Thymus (tissue), 11 donors: ENCODE measurements around the gene CLSTN2. TPM values are rescaled to one million over a fixed set of nuclear protein-coding genes. Genes with fewer than 3 reads are reported as not detected.

ENCODE experiments used
- DNase-seq, 9 donors: peaks; one replicate each; pipeline ENCODE4 v3.0.0-alpha.2; 2013; ENCODE audit warnings: low spot score in 9 of 9, low read depth in 6 of 9, missing footprints in 1 of 9
- H3K27ac ChIP-seq, 2 donors: one replicate each; pipeline ENCODE4 v1.5.1; 2013; ENCODE audit warnings: control low read depth in 1 of 2, low read depth in 1 of 2, low read length in 1 of 2, mild to moderate bottlenecking in 1 of 2, moderate library complexity in 1 of 2
- H3K27me3 ChIP-seq, 2 donors: one replicate each; pipeline ENCODE4 v1.5.1; 2013; ENCODE audit warnings: low read length in 1 of 2; ENCODE audit not compliant: control insufficient read depth in 2 of 2, insufficient read depth in 1 of 2
- H3K36me3 ChIP-seq, 2 donors: one replicate each; pipeline ENCODE4 v1.5.1; 2013; ENCODE audit warnings: low read length in 1 of 2, mild to moderate bottlenecking in 1 of 2, moderate library complexity in 1 of 2; ENCODE audit not compliant: control insufficient read depth in 2 of 2, insufficient read depth in 2 of 2
- H3K4me1 ChIP-seq, 2 donors: one replicate each; pipeline ENCODE4 v1.5.1; 2013; ENCODE audit warnings: low read length in 2 of 2; ENCODE audit not compliant: control insufficient read depth in 2 of 2, insufficient read depth in 2 of 2
- H3K4me3 ChIP-seq, 2 donors: one replicate each; pipeline ENCODE4 v1.5.1; 2013; ENCODE audit warnings: low read length in 2 of 2, control low read depth in 1 of 2, mild to moderate bottlenecking in 1 of 2
- H3K9me3 ChIP-seq, 2 donors: one replicate each; pipeline ENCODE4 v1.5.1; 2013; ENCODE audit warnings: low read length in 1 of 2, mild to moderate bottlenecking in 1 of 2; ENCODE audit not compliant: control insufficient read depth in 2 of 2, insufficient read depth in 1 of 2
- WGBS: extraction: QIAGEN DNeasy Blood & Tissue Kit; methylation state at CpG from one replicate; pipeline ENCODE4 v1.1.7; 2013; 5-methylcytosine and 5-hydroxymethylcytosine counted together
- polyA plus RNA-seq: library from polyadenylated mRNA; stranded (reverse); fragments of 200-250 nt; gene quantifications from one replicate; pipeline ENCODE4 v1.2.3, GENCODE V29; 2013
- total RNA-seq: library from RNA; stranded (reverse); fragments of 120-200 nt; gene quantifications from one replicate; pipeline ENCODE4 v1.2.4, GENCODE V29; 2013
- donor health status: healthy.

The CLSTN2 gene
- total and polyA plus RNA-seq, 2 donors = 0.25 to 0.61 TPM

DNA sequence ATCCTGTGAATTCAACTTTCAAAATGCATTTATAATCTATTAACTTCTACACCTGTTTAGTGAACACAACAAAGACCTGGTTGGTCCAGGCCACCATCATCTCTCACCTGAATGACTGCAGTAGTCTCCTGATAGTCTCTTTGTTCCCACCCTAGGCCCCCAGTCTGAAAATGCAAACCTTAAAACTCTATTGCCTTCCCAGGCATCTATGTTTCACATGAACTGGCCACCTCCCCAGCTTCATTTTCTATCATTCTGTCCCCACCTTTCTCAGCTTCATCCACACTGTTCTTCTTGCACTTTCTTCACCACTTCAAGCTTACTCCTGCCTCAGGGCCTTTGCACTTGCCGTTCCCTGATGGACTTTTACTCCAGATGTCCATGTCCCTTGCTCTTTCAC is 45.0 kb downstream of the CLSTN2 start:
- no peaks in the 10 kb centered on the region for H3K36me3 ChIP-seq

DNA sequence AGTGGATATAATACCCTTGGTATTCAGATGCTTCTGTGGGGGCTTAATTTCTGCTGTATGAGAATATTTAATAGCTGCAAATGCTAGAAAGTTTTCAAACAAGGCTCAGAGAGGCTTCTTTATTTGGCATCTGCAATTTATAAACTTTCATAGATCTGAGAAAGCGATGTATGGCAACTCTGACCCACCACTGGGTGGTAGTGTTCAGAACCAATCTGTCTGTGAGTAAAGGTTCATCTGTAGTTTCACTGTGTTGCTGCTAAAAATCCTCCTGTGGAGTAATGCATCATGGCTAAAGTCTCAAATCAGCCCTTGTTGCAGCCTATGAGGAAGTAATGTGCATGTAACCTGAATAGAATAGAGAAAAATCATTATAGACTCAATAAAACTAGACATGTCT is 47.4 kb downstream of the CLSTN2 start:
- DNase-seq = no peak
- Histone ChIP-seq H3K9me3 (no peaks in the 10 kb centered on the region), H3K27me3 (no peaks in the 10 kb centered on the region), H3K4me3 (no peak overlapping the region), H3K36me3 (no peaks in the 10 kb centered on the region), H3K4me1 (no peaks in the 10 kb centered on the region), H3K27ac (no peak overlapping the region)
- WGBS = 92% methylated on average over 1 of the region's 1 CpG

More for the DNA sequence above, 45.0 kb downstream of the CLSTN2 start:
- no peak for DNase-seq
- no peak overlapping the region for H3K4me3 ChIP-seq
- no peak overlapping the region for H3K27ac ChIP-seq
- H3K9me3 ChIP-seq = no peaks in the 10 kb centered on the region
- no peaks in the 10 kb centered on the region for H3K4me1 ChIP-seq
- WGBS = 92% methylated on average over 1 of the region's 1 CpG
- no peaks in the 10 kb centered on the region for H3K27me3 ChIP-seq

DNA sequence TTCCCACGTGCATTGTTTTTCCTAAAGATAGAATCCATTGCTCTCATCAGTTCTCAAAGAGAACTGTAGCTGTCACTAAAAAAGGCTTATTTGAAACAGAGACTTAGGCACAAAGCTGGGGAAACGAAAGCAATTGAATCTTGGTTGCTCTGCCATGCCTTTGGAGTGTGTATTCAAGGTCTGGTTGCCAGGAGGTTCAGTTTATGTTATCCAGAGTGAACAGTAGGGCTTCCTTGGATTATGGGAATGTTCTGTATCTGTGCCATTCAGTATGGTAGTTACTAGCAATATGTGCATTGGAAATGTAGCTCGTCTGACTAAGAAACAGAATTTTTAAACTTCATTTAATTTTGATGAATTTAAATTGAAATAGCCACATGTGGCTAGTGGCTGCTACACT is 50.6 kb downstream of the CLSTN2 start:
- 81% methylated on average over 3 of the region's 3 CpGs for WGBS
- no peaks in the 10 kb centered on the region for H3K27me3 ChIP-seq
- no peak for DNase-seq

DNA sequence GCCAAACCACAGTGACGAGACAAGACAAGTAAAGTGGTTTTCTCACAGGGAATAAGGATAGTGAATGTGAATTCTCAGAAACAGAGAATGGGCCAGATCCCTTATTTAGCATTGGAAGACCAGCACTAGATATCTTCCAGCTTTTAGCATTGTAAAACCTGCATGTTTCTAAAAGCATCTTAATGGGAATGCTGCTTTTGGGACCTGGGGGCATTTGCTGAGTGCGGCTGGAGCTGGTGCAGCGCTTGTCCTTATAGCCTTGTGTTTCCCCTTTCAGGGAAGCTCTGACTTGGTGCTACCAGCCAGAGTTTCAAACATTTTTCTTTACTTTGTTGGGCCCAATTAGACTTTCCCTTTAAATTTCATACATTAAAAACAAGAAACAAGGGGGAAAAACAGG is 52.9 kb downstream of the CLSTN2 start:
- no peaks in the 10 kb centered on the region for H3K9me3 ChIP-seq
- H3K4me1 ChIP-seq = no peaks in the 10 kb centered on the region
- no peak overlapping the region for H3K4me3 ChIP-seq
- H3K36me3 ChIP-seq = no peaks in the 10 kb centered on the region
- H3K27me3 ChIP-seq = no peaks in the 10 kb centered on the region
- H3K27ac ChIP-seq = no peak overlapping the region
- no peak for DNase-seq
- WGBS = 91% methylated on average over 3 of the region's 3 CpGs

More for the DNA sequence above, 50.6 kb downstream of the CLSTN2 start:
- no peak overlapping the region for H3K4me3 ChIP-seq
- H3K4me1 ChIP-seq = no peaks in the 10 kb centered on the region
- H3K36me3 ChIP-seq = no peaks in the 10 kb centered on the region
- H3K9me3 ChIP-seq = no peaks in the 10 kb centered on the region
- no peak overlapping the region for H3K27ac ChIP-seq

DNA sequence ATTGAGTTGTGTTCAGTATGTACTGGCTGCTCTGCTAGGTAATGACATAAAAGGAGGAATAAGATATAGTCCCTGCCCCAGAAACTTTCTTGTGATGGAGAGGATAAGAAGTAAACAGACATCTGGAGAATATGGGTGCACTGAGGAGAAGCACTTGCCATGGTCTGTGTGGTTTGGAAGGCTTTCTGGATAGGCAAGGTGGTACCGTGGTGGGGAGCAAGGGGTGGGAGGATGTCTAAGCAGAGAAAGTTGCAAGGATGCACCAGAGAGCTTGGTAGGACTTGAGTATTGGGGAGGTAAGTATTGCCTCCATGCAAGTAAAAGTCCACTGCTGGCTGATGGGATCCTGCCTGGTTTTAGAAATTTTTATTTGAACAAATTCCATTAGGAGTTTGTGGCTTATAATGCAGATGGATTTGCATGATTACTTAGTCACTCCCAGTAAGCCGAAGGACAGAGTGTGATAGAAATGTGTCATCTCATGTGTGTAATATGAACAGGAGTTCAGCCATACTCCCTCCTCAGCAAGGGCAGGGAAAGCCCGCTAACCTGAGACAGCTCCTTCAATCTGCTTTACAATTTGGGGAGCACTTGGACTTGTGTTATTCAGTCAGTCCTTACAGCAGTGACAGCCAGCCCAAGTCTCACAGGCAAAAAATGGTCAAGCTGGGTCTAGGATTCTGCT is 53.6 kb downstream of the CLSTN2 start:
- no peak overlapping the region for H3K27ac ChIP-seq
- no peak overlapping the region for H3K4me3 ChIP-seq
- H3K4me1 ChIP-seq = no peaks in the 10 kb centered on the region
- H3K27me3 ChIP-seq = no peaks in the 10 kb centered on the region
- WGBS = 95% methylated on average over 3 of the region's 3 CpGs
- H3K36me3 ChIP-seq = no peaks in the 10 kb centered on the region
- DNase-seq = no peak
- H3K9me3 ChIP-seq = no peaks in the 10 kb centered on the region

DNA sequence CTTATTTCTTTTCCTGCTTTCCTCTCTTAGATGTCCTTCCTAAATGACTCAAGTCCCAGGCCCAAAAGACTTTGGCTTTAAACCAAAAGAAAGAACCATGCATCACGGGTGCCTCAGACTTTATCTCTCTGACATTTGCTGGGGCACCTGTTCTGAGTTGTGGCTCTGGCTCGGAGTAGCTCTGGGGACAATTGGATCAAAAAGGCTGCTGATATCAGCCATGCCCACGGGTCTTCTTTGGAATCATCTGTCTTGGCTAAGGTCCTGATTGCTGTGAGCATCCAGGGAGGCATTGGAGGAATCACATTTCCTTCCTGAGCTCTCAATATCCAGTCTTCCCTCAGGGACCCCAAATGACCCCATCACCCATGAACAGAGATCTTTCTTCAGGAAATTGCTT is 59.9 kb downstream of the CLSTN2 start:
- Histone ChIP-seq H3K4me3 (no peak overlapping the region), H3K4me1 (no peaks in the 10 kb centered on the region), H3K9me3 (no peaks in the 10 kb centered on the region), H3K27me3 (no peaks in the 10 kb centered on the region), H3K36me3 (no peaks in the 10 kb centered on the region), H3K27ac (no peak overlapping the region)
- no peak for DNase-seq
- 62% methylated on average over 3 of the region's 3 CpGs for whole genome bisulfite sequencing

DNA sequence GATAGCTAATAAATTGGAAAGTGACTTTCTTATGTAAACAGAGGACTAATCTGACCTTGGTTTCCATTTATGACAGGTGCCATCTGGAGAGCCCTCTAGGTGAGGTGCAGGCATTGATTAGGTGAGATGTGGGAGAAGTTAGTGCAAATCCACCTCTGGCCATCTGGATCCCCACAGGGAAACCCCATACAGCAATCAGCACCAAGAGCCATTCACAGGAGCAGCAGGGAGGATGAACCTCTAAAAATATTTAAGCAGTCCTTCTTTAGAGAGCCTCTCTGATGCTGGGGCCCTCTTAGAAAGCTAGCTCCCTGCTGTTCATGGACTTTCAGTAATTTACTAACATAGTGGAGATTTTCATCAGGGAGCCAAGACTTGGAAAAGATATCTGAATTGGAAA is 69.3 kb downstream of the CLSTN2 start:
- Histone ChIP-seq H3K27me3 (no peaks in the 10 kb centered on the region), H3K27ac (no peak overlapping the region), H3K4me3 (no peak overlapping the region), H3K9me3 (no peaks in the 10 kb centered on the region), H3K4me1 (no peaks in the 10 kb centered on the region), H3K36me3 (no peaks in the 10 kb centered on the region)
- no peak for DNase-seq

DNA sequence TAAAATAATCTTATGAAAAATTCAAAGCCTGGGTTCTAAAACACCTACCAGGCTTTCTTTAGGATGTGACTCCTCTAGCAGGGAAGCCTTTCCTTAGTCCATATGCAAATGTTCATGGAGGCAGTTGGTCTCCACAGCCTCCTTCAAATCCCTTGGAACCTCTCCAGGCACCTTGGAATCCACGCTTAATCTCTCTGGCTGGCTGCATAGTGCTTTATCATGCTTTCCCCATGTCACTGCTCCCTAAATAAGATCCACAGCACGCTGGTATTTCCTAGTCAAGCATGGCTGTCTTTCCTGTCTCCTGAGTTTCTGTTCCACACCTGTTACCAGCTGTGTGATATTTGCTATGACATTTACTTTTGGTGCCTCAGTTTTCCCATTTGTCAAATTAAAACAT is 71.3 kb downstream of the CLSTN2 start:
- Histone ChIP-seq H3K27ac (no peak overlapping the region), H3K4me3 (no peak overlapping the region), H3K36me3 (no peaks in the 10 kb centered on the region), H3K4me1 (no peaks in the 10 kb centered on the region), H3K27me3 (no peaks in the 10 kb centered on the region), H3K9me3 (no peaks in the 10 kb centered on the region)
- 65% methylated on average over 2 of the region's 2 CpGs for WGBS
- no peak for DNase-seq

DNA sequence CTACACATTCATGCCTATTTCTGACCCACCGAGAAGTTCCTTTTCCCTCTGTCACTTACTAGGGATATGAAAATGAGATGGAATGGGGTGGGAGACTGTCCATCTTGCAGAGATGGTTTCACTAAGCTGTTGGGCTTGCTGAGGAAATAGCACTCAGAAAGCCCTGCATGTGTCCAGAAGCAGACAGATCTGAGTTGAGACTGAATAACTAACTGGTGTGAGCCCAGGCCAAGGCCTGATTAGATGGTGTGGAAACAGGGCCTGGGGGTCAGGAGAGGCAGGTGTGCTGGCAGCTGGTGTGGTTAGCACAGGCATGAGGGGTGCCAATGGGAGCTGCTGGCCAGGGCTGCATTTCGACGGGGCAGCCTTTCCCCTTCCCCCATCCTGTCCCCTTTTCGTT is 72.1 kb downstream of the CLSTN2 start:
- H3K4me1 ChIP-seq = no peaks in the 10 kb centered on the region
- 86% methylated on average over 4 of the region's 4 CpGs for WGBS
- H3K4me3 ChIP-seq = no peak overlapping the region
- no peak for DNase-seq
- H3K27ac ChIP-seq = no peak overlapping the region
- H3K27me3 ChIP-seq = no peaks in the 10 kb centered on the region
- H3K9me3 ChIP-seq = no peaks in the 10 kb centered on the region
- no peaks in the 10 kb centered on the region for H3K36me3 ChIP-seq
